ENCODE results near the gene EIF4A3.

Gene EIF4A3

DNA sequence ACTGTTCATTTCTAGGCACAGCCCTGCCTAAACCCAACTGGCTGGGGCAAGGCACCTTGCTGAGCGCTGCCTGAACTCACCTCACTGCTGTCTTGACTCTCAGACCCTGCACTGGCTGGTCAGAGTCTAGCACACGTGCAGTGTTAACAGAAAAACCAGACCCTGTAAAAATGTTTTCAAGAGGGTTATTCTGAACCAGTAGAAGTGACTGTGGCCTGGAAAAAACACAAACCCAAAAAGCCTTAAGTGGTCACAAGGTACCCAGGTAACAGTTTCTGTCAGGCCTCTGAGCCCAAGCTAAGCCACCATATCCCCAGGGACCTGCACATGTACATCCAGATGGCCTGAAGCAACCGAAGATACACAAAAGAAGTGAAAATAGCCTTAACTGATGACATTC is 6.1 kb upstream of the EIF4A3 start:
- TF ChIP-seq POLR2AphosphoS5 (IDR thresholded peaks at IDR 0.05; ENCODE audit: borderline replicate concordance, low read depth, low read length) (no peak), FOXP2 (optimal IDR thresholded peaks at IDR 0.05; ENCODE audit: control extremely low read depth, extremely low read length, insufficient read depth) (no peak), EZH2 (IDR thresholded peaks at IDR 0.05) (no peak)
- Histone ChIP-seq H3K9me3 (ENCODE audit: low read depth, low read length) (no peaks in the 10 kb centered on the region), H3K4me3 (no peak overlapping the region), H3K36me3 (ENCODE audit: insufficient read depth, low read length) (no peaks in the 10 kb centered on the region), H3K27ac (no peak overlapping the region), H3K9ac (ENCODE audit: insufficient read length) (no peak overlapping the region)
- no peak for DNase-seq (ENCODE audit: low read depth, low spot score)

DNA sequence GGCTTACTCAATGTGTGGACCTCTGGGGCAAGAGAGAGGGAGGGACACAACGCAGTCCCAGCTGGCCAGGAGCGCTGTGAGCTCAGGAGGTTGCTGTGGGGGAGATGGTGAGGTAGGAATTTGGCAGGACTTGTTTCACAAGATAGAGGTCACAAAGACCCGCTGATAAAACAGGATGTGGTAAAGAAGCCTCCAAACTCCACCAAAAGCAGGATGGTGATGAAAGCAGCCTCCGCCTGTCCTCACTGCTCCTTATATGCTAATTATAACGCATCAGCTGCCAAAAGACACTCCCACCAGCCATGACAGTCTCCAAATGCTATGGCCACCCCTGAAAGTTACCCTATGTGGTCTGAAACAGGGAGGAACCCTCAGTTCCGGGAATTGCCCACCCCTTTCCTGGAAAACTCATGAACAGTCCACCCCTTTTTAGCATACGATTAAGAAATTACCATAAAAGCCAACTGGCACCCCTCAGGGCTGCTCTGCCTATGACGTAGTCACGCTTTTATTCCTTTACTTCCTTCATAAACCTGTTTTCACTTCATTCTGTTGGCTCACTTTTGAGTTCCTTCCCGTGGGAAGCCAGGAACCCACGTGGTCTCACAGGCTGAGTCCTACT is 5.3 kb upstream of the EIF4A3 start:
- Histone ChIP-seq H3K27ac (no peak overlapping the region), H3K4me3 (no peak overlapping the region), H3K36me3 (ENCODE audit: insufficient read depth, low read length) (no peaks in the 10 kb centered on the region), H3K9ac (ENCODE audit: insufficient read length) (no peak overlapping the region), H3K9me3 (ENCODE audit: low read depth, low read length) (no peaks in the 10 kb centered on the region)
- no peak for TF ChIP-seq EZH2 (IDR thresholded peaks at IDR 0.05)
- no peak for DNase-seq (ENCODE audit: low read depth, low spot score)

DNA sequence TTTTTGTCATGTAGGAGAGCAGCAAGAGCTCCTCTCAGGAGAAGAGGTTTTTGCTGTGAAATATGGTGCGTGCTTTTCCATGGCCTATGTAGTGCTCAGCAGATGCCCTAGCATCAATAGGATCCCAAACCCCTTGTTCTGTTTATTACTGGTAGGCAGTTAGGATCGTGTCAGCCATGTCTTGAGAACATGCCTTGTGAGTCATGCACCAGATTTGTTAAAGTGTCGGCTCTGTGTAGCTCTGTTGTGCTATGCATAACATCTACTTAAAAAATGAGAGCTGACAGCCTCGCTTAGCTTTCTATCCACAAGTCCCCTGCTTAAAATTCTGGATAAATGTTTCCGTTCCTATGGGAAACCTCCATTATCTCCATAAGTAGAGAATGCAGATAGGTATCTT is 4.4 kb upstream of the EIF4A3 start:
- Histone ChIP-seq H3K9ac (ENCODE audit: insufficient read length) (no peak overlapping the region), H3K36me3 (ENCODE audit: insufficient read depth, low read length) (no peaks in the 10 kb centered on the region), H3K4me3 (no peak overlapping the region), H3K9me3 (ENCODE audit: low read depth, low read length) (no peaks in the 10 kb centered on the region), H3K27ac (no peak overlapping the region)
- no peak for DNase-seq (ENCODE audit: low read depth, low spot score)
- TF ChIP-seq POLR2AphosphoS5 (IDR thresholded peaks at IDR 0.05; ENCODE audit: borderline replicate concordance, low read depth, low read length) (no peak), FOXP2 (optimal IDR thresholded peaks at IDR 0.05; ENCODE audit: control extremely low read depth, extremely low read length, insufficient read depth) (no peak), EZH2 (IDR thresholded peaks at IDR 0.05) (no peak)

DNA sequence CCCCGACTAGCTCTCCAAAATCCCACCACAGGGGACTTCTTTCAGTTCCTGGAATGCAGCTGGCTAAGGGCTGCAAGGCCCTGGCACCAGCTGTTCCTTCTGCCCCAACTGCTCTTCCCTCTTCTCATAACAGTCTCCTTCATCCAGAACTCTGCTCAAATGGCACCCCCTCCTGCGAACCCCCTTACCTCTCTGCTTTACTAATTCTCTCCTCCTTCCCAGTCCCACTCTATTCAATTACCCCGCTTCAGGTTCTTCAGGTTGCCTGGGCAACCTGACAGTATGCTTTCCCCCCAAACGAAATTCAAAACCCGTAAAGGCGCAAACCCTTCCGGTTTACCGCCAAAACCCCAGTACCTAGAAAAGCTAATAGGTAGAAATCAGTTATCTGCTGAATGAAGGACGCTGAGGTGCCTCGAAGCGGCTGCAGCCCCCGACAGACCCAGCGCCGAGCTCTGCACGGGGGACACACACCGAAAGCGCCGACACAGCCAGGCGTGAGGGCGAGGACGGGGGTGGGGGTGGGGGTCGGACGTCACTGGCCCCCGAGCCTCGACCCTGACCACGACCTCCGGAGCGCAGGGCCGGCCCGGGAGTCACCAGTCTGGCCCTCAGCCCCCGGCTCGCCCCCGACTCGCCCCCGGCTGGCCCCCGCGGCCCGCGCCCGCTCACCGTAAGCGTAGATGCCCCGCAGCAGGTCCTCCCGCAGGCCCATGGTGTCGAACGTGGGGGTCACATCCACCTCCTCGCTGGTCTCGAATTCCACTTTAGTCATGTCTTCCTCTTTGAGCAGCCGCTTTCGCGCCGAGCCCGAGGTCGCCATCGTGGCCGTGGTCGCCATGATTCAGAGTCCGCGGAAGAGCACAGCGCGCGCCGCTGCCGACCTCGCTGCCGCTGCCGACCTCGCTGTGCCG is 550 bp downstream of the EIF4A3 start:
- DNase-seq (ENCODE audit: low read depth, low spot score): no peak
- no peak for TF ChIP-seq EZH2 (IDR thresholded peaks at IDR 0.05)
- no peak for TF ChIP-seq FOXP2 (optimal IDR thresholded peaks at IDR 0.05; ENCODE audit: control extremely low read depth, extremely low read length, insufficient read depth)
- no peak for TF ChIP-seq POLR2AphosphoS5 (IDR thresholded peaks at IDR 0.05; ENCODE audit: borderline replicate concordance, low read depth, low read length)
- peak overlapping the region; percentile 99 for H3K4me3 ChIP-seq
- peaks cover 40% of the 10 kb centered on the region for H3K36me3 ChIP-seq (ENCODE audit: insufficient read depth, low read length)
- H3K9me3 ChIP-seq (ENCODE audit: low read depth, low read length): no peaks in the 10 kb centered on the region
- peak overlapping the region; percentile 31; the same call in 1 of the 2 replicates for H3K27ac ChIP-seq
- peak overlapping the region; percentile 98 for H3K9ac ChIP-seq (ENCODE audit: insufficient read length)

DNA sequence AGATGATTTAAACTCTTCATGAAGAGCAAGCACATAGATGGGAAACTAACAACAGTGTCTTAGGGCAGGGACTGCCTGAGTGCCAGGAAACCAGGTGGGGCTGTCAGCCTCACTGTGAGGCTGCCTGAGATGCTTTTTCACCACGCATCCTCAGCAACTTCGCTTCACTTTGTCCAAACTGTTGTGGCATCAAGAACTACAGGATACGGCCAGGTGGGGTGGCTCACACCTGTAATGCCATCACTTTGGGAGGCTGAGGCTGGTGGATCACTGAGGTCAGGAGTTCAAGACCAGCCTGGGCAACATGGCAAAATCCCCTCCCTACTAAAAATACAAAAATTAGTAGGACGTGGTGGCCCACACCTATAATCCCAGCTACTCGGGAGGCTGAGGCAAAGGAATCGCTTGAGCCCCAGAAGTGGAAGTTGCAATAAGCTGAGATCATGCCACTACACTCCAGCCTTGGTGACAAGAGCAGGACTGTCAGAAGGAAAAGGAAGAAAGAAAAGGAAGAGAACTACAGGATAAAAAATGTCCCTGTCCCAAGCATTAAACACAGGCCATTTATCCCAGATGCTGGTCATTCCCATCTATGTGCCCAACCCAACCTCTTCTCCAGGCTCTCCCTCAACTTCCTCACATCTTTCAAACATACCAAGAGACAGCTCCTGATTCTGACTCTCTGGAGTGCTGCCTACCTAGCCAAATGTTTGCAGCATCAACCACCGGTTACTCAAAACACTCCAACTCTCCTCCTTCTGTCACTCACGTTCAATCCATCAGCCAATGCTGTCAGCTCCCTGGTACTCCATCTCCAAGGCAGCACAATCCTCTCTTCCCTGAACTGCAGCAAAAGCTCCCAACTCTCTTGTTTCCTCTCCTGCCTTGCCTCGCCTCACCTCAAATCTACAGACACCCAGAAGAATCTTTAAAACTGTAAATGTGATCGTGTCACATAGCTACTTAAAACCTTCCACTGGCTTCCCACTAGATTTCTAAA is 1.6 kb downstream of the EIF4A3 start:
- Histone ChIP-seq H3K36me3 (ENCODE audit: insufficient read depth, low read length) (peaks cover 50% of the 10 kb centered on the region), H3K9me3 (ENCODE audit: low read depth, low read length) (no peaks in the 10 kb centered on the region), H3K27ac (no peak overlapping the region), H3K9ac (ENCODE audit: insufficient read length) (peak overlapping the region; percentile 98), H3K4me3 (peak overlapping the region; percentile 99)
- no peak for DNase-seq (ENCODE audit: low read depth, low spot score)
- TF ChIP-seq EZH2 (IDR thresholded peaks at IDR 0.05) (no peak), POLR2AphosphoS5 (IDR thresholded peaks at IDR 0.05; ENCODE audit: borderline replicate concordance, low read depth, low read length) (no peak), FOXP2 (optimal IDR thresholded peaks at IDR 0.05; ENCODE audit: control extremely low read depth, extremely low read length, insufficient read depth) (no peak)

DNA sequence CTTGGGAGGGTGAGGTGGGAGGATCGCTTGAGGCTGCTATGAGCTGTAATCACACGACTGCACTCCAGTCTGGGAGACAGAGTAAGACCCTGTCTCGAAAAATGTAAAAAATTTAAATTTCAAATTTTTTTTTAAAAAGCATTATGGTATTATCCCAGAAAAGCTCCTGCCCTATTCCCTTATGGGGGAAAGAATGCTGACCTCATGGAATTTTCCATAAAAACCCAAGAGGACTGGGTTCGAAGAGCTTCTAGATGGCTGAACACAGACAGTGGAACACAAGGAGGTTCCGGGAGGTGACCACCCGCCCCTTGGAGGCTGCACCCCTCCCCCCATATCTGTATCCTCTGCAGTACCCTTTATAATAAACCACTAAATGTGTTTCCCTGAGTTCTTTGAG is 4.0 kb downstream of the EIF4A3 start:
- Histone ChIP-seq H3K4me3 (no peak overlapping the region), H3K36me3 (ENCODE audit: insufficient read depth, low read length) (peaks cover 74% of the 10 kb centered on the region), H3K9me3 (ENCODE audit: low read depth, low read length) (no peaks in the 10 kb centered on the region), H3K27ac (no peak overlapping the region), H3K9ac (ENCODE audit: insufficient read length) (peak overlapping the region; percentile 60)
- DNase-seq (ENCODE audit: low read depth, low spot score): no peak
- TF ChIP-seq EZH2 (IDR thresholded peaks at IDR 0.05) (no peak), FOXP2 (optimal IDR thresholded peaks at IDR 0.05; ENCODE audit: control extremely low read depth, extremely low read length, insufficient read depth) (no peak), POLR2AphosphoS5 (IDR thresholded peaks at IDR 0.05; ENCODE audit: borderline replicate concordance, low read depth, low read length) (no peak)

DNA sequence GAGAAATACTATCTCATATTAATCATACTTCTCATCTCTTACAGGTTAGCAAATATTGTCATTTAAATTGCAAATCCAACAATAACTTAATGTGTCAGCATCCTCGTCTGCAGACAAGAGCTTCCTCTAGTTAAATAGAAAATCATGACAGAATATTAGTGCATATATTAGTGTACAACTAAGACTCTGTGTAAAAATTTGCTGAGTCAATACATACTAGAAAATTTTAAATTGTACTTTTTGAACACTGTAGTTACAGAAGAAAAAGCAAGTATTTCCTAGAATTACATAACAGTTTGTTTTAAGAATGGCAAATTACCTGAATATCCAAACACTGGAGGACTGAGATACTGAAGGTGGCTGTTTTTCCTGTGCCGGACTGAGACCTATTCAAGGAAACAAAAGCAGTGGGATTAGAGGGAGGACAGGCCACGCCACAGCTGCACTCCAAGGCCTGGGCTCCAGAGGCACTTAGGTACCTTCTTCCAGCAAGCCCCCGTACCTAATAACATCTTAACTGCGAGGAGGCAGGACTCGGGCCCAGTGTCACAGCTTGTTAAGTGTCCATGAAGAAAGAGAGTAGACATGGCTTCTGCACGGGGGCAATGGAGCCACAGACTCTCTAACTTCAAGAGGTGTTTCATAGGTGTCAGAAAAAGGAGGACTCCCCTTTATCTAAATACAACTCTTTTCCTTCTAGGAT is 5.3 kb downstream of the EIF4A3 start:
- Histone ChIP-seq H3K9me3 (ENCODE audit: low read depth, low read length) (no peaks in the 10 kb centered on the region), H3K4me3 (no peak overlapping the region), H3K27ac (peak overlapping the region; percentile 57; the same call in 1 of the 2 replicates)

More for the DNA sequence above, 5.3 kb downstream of the EIF4A3 start:
- TF ChIP-seq POLR2AphosphoS5 (IDR thresholded peaks at IDR 0.05; ENCODE audit: borderline replicate concordance, low read depth, low read length) (no peak), EZH2 (IDR thresholded peaks at IDR 0.05) (no peak), FOXP2 (optimal IDR thresholded peaks at IDR 0.05; ENCODE audit: control extremely low read depth, extremely low read length, insufficient read depth) (no peak)
- no peak for DNase-seq (ENCODE audit: low read depth, low spot score)
- Histone ChIP-seq H3K36me3 (ENCODE audit: insufficient read depth, low read length) (peaks cover 87% of the 10 kb centered on the region), H3K9ac (ENCODE audit: insufficient read length) (peak overlapping the region; percentile 25)
